ENCODE data around the gene BMERB1.

DNA sequence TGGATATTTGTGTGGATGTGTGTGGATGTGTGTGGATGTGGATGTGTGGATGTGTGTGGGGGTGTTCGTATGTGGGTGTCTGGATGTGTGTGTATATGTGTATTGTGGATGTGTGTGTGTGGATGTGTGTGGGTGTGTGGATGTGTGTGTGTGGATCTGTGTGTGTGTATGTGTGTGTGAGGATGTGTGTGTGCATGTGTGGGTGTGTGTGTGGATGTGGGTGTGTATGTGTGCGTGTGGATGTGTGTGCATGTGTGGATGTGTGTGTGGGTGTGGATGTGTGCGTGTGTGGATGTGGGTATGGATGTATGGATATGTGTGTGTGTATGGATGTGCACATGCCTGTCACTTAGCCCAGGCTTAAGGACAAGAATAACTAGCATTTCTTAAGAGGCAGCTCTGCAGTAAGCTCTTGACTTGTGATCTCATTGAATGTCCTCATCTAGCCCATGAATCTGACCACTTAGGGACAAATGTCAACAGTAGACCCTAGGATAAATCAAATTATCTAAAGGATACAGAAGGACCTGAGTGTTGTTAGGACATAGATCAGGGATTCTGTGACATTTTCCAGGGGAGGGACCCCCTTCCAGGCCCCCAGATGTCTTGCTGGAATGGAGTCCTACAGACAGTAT lies 83.5 kb downstream of the BMERB1 start:
- TF ChIP-seq, protein P1, sequence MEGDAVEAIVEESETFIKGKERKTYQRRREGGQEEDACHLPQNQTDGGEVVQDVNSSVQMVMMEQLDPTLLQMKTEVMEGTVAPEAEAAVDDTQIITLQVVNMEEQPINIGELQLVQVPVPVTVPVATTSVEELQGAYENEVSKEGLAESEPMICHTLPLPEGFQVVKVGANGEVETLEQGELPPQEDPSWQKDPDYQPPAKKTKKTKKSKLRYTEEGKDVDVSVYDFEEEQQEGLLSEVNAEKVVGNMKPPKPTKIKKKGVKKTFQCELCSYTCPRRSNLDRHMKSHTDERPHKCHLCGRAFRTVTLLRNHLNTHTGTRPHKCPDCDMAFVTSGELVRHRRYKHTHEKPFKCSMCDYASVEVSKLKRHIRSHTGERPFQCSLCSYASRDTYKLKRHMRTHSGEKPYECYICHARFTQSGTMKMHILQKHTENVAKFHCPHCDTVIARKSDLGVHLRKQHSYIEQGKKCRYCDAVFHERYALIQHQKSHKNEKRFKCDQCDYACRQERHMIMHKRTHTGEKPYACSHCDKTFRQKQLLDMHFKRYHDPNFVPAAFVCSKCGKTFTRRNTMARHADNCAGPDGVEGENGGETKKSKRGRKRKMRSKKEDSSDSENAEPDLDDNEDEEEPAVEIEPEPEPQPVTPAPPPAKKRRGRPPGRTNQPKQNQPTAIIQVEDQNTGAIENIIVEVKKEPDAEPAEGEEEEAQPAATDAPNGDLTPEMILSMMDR (IDR thresholded peaks at IDR 0.05; ENCODE audit: low read depth, low read length, missing input control) = no peak
- TF ChIP-seq RAD21 (IDR thresholded peaks at IDR 0.05) (no peak), GABPA (IDR thresholded peaks at IDR 0.05 in 1 of 2, conservative IDR thresholded peaks at IDR 0.05 in 1 of 2) (no peak), NR2F2 (IDR thresholded peaks at IDR 0.05) (no peak), JUND (IDR thresholded peaks at IDR 0.05) (no peak), FOXA2 (IDR thresholded peaks at IDR 0.05) (no peak), FOXA1 (IDR thresholded peaks at IDR 0.05) (no peak), HNF4G (IDR thresholded peaks at IDR 0.05) (no peak), TAF1 (conservative IDR thresholded peaks at IDR 0.05) (no peak), YY1 (IDR thresholded peaks at IDR 0.05) (no peak)
- TF ChIP-seq, protein P2, sequence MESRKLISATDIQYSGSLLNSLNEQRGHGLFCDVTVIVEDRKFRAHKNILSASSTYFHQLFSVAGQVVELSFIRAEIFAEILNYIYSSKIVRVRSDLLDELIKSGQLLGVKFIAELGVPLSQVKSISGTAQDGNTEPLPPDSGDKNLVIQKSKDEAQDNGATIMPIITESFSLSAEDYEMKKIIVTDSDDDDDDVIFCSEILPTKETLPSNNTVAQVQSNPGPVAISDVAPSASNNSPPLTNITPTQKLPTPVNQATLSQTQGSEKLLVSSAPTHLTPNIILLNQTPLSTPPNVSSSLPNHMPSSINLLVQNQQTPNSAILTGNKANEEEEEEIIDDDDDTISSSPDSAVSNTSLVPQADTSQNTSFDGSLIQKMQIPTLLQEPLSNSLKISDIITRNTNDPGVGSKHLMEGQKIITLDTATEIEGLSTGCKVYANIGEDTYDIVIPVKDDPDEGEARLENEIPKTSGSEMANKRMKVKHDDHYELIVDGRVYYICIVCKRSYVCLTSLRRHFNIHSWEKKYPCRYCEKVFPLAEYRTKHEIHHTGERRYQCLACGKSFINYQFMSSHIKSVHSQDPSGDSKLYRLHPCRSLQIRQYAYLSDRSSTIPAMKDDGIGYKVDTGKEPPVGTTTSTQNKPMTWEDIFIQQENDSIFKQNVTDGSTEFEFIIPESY (IDR thresholded peaks at IDR 0.05) = no peak
- TF ChIP-seq, protein P3, sequence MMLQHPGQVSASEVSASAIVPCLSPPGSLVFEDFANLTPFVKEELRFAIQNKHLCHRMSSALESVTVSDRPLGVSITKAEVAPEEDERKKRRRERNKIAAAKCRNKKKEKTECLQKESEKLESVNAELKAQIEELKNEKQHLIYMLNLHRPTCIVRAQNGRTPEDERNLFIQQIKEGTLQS (IDR thresholded peaks at IDR 0.05) = no peak
- TF ChIP-seq, protein P4, sequence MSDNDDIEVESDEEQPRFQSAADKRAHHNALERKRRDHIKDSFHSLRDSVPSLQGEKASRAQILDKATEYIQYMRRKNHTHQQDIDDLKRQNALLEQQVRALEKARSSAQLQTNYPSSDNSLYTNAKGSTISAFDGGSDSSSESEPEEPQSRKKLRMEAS (IDR thresholded peaks at IDR 0.05) = no peak
- TF ChIP-seq, protein P5, sequence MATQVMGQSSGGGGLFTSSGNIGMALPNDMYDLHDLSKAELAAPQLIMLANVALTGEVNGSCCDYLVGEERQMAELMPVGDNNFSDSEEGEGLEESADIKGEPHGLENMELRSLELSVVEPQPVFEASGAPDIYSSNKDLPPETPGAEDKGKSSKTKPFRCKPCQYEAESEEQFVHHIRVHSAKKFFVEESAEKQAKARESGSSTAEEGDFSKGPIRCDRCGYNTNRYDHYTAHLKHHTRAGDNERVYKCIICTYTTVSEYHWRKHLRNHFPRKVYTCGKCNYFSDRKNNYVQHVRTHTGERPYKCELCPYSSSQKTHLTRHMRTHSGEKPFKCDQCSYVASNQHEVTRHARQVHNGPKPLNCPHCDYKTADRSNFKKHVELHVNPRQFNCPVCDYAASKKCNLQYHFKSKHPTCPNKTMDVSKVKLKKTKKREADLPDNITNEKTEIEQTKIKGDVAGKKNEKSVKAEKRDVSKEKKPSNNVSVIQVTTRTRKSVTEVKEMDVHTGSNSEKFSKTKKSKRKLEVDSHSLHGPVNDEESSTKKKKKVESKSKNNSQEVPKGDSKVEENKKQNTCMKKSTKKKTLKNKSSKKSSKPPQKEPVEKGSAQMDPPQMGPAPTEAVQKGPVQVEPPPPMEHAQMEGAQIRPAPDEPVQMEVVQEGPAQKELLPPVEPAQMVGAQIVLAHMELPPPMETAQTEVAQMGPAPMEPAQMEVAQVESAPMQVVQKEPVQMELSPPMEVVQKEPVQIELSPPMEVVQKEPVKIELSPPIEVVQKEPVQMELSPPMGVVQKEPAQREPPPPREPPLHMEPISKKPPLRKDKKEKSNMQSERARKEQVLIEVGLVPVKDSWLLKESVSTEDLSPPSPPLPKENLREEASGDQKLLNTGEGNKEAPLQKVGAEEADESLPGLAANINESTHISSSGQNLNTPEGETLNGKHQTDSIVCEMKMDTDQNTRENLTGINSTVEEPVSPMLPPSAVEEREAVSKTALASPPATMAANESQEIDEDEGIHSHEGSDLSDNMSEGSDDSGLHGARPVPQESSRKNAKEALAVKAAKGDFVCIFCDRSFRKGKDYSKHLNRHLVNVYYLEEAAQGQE (IDR thresholded peaks at IDR 0.05) = no peak
